HG02642 (cell line): ENCODE measurements around the gene EFEMP1.

Source experiments
- ATAC-seq: cut with Tn5 transposase; IDR thresholded peaks from one replicate; pipeline ENCODE4 v1.9.1; 2021; ENCODE audit warnings: mild to moderate bottlenecking; ENCODE audit not compliant: unreplicated experiment, poor library complexity

Gene EFEMP1

GRCh38 chr2:55874338-55874737 is 49.2 kb downstream of the EFEMP1 start:
- ATAC-seq, result no peak

DNA sequence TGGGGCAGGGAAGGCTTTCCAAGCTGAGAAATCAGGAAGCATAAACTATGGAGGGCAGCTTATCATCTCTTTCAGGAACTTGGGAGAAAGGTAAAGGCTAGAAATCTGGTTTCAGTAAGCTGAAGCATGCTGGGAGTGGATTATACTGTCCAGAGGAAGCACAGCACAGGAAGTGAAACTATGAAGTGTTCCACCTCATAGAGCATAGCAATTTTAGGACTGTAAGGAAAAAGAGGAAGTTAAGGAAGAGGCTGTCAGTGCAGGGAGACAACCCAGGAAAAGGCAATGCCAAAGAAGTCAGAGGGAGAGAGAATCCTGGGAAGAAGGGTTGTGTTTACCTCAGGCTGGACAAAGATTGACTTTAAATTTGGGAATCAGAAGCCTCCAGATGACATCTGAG is 51.9 kb downstream of the EFEMP1 start:
- ATAC-seq, result no peak

DNA sequence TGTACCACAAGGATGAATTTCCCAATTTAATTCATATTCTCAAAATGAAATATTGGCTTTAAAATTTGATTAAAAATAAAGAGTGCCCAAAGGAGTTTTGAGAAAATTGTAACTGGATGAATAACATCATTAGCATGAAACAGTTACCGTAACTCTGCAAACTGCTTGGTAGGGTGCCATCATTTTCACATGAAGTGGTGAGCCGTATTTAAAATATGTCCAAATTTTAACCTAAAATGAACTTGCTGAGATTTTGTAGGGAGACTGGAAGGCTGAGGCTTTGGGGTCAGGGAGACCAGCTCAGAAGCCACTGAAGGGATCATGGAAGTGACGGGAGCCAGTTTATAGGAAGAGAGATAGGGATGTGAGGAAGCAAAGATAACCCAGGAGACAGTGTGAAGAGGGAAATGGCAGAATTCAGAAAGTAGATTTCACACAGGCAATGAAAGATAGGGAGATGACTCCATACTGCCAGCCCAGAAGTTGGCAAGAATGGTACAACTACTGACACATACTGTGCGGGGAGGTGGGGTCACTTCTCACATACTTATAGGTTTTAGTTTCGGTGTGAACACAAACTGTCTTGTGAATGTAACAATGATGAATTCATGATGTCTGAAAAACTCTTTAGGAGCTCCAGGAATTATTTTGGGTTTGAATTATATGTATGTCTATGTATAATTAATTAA is 53.8 kb downstream of the EFEMP1 start:
- no peak for ATAC-seq

- ATAC-seq, result no peak
These were observed 58.3 kb downstream of the EFEMP1 start for GRCh38 chr2:55865096-55865835.

DNA sequence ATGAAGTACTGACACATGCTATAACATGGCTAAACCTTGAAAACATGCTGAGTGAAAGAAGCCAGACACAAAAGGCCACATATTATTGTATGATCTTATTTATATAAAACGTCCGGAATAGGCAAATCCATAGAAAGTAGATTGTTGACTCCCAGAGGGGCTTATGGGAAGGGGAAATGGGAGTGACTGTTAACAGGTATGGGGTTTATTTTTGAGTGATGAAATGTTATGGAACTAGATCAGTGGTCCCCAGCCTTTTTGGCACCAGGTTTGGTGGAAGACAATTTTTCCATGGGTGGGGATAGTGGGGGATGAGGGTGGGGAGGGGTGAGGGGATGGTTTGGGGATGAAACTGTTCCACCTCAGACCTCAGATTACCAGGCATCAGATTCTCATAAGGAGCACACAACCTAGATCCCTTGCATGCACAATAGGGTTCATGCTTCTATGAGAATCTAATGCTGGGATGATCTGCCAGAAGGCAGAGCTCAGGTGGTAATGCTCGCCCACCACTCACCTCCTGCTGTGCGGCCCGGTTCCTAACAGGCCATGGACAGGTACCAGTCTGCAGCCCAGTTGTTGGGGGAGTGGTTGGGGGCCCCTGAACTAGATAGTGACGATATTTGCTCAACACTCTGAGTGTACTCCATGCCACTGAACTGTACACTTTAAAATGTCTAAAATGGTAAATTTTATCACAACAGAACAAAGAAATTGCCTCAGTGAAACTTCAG is 59.1 kb downstream of the EFEMP1 start:
- ATAC-seq, result no peak

GRCh38 chr2:55862673-55863390 is 60.8 kb downstream of the EFEMP1 start:
- ATAC-seq, result no peak

DNA sequence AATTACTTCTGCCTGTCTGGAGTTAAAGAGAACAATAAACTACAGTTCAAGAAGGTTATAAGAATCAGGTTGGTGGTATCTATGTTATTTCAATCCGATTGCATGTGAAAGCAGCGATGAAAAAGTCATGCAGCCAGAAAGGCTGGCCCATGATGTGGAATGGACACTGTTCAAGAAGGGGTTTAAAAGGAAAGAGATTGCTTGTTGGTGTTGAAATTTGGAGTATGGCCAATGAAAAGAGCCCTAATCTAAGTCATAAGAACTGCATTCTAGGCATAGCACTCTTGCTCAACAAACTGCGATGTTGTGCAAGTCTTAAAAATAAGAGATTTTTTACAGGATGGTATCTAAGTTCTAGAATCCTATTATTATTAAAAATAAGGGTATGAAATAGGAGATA is 61.3 kb downstream of the EFEMP1 start:
- ATAC-seq, result no peak

- ATAC-seq, result no peak
These were observed 61.8 kb downstream of the EFEMP1 start for GRCh38 chr2:55861733-55862132.

- ATAC-seq, result no peak
These were observed 62.8 kb downstream of the EFEMP1 start for GRCh38 chr2:55860832-55861231.

DNA sequence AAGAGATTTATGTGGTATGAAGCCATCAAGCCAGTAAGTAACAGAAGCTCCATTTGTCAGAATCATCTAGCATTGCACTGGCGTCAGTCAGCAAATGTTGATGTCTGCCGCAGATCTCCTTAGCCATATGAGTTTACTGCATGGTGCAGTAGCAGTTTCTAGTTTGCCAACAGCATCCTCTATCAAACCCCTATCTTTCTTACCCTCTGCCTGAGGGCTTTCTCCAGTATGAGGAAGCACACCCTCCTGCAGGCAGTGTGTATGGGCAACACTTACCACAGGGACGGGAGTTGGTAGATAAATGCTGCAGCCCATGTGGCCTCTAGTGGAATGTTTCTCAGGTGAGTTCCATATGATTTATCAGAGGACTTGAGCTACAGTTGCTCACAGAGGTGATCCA is 63.7 kb downstream of the EFEMP1 start:
- no peak for ATAC-seq

DNA sequence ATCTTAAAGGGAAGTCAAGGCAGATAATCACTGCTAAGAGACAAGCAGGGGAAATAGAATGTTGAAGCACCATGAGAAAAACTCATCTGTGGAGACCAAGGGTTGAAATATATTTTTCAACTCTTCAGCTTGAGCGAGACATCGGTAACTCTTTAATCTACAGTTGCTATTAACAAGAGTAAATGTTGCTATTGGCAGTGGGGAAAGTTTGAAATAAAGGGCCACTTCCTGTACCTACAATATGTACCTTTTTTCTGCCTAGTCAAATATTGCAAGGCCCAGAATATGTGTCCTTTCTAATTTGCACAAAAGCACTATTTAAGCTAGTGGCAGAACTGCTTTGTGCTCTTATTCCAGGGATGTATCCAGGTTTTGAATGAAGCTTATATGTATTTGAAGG is 65.8 kb downstream of the EFEMP1 start:
- no peak for ATAC-seq

DNA sequence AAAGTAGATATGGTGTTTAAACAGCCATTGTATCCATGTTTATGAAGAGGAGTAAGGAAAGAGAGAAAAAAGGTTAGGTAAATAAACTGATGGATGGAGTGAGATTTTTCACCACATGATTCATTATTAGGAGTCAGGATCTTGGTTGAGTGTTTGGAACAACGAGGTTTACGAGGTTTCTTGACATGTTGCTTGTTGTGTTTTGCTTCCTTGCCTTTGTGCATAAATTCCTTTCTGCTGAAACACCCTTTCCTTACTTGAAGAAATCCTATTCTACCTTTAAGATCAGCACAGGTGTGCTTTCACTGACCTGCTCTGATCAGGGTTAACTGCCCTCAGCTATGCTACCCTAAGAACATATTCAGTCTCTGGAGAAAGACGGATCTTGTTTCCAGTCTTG is 66.6 kb downstream of the EFEMP1 start:
- ATAC-seq, result no peak

- no peak for ATAC-seq
These were observed 75.5 kb downstream of the EFEMP1 start for GRCh38 chr2:55848096-55848495.

DNA sequence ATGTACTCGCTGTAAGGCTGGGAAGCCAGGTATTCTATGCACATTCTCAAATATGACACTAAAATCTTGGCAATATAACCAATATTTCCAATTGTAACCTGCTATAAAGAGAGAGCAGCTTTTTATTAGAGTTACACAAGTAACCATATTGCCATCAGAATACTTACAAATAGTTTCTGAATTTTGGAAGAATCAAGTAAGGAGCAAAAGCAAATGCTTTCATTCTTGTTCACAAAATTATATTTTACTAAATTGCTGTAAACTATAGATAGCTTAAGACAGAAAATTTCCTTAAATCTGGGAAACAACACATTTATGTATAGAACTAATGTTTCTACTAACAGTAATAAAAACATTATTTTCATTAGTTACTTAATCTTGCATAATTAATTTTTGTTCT is 77.2 kb downstream of the EFEMP1 start:
- no peak for ATAC-seq

DNA sequence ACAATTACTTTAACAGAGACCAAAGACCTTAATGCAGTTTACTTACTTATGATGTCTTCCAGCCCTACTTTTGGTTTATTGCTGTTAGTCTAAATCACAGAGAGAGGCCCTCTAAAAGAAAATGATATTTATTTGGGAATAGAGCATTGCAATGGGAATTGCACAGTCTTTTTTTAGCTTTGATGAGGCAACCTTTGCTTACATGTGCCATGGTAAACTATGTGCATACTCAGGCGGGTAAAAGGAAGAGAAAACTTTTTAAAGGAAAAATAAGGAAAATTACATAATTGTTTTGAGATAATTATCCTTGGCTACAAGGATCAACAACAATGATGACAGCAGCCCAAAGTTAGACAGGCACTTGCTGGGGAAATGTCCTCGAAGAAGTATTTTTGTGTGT is 78.6 kb downstream of the EFEMP1 start:
- ATAC-seq, result no peak

GRCh38 chr2:55843994-55844345 is 79.6 kb downstream of the EFEMP1 start:
- no peak for ATAC-seq

- no peak for ATAC-seq
These were observed 80.2 kb downstream of the EFEMP1 start for GRCh38 chr2:55843096-55843993.

GRCh38 chr2:55842046-55842445 is 81.5 kb downstream of the EFEMP1 start:
- no peak for ATAC-seq

DNA sequence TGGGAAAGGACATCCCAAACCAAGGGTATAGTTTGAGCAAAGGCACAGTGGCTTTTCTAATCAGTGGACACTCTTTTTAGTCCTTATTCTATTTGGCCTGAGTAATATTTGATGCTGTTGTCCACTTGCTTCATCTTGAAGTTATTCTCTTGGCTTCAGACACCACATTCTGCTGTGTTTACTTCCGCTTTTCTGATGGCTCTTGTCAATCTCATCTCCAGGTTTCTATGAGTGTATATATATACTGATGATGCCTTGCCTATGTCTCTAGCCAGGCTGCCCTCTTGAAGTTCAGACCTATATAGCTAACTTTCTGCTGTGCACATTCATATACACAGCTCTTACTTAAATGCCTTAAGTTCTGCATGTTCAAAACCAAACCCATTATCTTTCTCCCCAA is 83.1 kb downstream of the EFEMP1 start:
- ATAC-seq, result no peak
